HUES64 (cell line): ENCODE results near the gene CPAMD8.

ENCODE experiments used
- H3K27ac ChIP-seq: 2 replicates; pipeline ENCODE4 v1.7.0; 2013; ENCODE audit warnings: low read depth, low read length, inconsistent platforms
- H3K27me3 ChIP-seq: 2 replicates; pipeline ENCODE4 v1.6.1; 2013; ENCODE audit warnings: mild to moderate bottlenecking, low read length; ENCODE audit not compliant: insufficient read depth
- H3K36me3 ChIP-seq: 2 replicates; pipeline ENCODE4 v1.6.1; 2013; ENCODE audit warnings: mild to moderate bottlenecking, low read length; ENCODE audit not compliant: insufficient read depth
- H3K4me1 ChIP-seq: 2 replicates; pipeline ENCODE4 v1.6.1; 2013; ENCODE audit warnings: mild to moderate bottlenecking, low read length, moderate library complexity; ENCODE audit not compliant: insufficient read depth
- H3K4me3 ChIP-seq: 2 replicates; pipeline ENCODE4 v1.5.1; 2013; ENCODE audit warnings: mild to moderate bottlenecking, low read length, moderate library complexity
- H3K9ac ChIP-seq: 2 replicates; pipeline ENCODE4 v1.6.1; 2013; ENCODE audit warnings: mild to moderate bottlenecking, low read depth, low read length
- H3K9me3 ChIP-seq: 2 replicates; pipeline ENCODE4 v1.6.1; 2013; ENCODE audit warnings: low read depth, low read length; ENCODE audit not compliant: insufficient read depth
- WGBS: fragments of 150-250, 120-280 bp; methylation state at CpG from one replicate; pipeline ENCODE4 v1.1.7; 2013; ENCODE audit warnings: missing lambda C conversion rate; 5-methylcytosine and 5-hydroxymethylcytosine counted together

Gene CPAMD8

GRCh38 chr19:16915734-16916133 lies 110.9 kb downstream of the CPAMD8 start:
- H3K9ac ChIP-seq = no peak overlapping the region
- H3K36me3 ChIP-seq = no peaks in the 10 kb centered on the region; the same call in 1 of the 2 replicates
- 58% methylated on average over 3 of the region's 3 CpGs for WGBS
- H3K4me3 ChIP-seq = no peak overlapping the region
- H3K4me1 ChIP-seq = no peaks in the 10 kb centered on the region
- no peaks in the 10 kb centered on the region for H3K27me3 ChIP-seq
- peaks cover 19% of the 10 kb centered on the region for H3K9me3 ChIP-seq
- no peak overlapping the region for H3K27ac ChIP-seq

- H3K4me1 ChIP-seq = no peaks in the 10 kb centered on the region
- 75% methylated on average over 3 of the region's 3 CpGs for WGBS
- no peak overlapping the region for H3K4me3 ChIP-seq
- H3K36me3 ChIP-seq = no peaks in the 10 kb centered on the region; the same call in 1 of the 2 replicates
- H3K27me3 ChIP-seq = no peaks in the 10 kb centered on the region
- no peak overlapping the region for H3K27ac ChIP-seq
- peaks cover 19% of the 10 kb centered on the region for H3K9me3 ChIP-seq
- H3K9ac ChIP-seq = no peak overlapping the region
These were observed 111.5 kb downstream of the CPAMD8 start for GRCh38 chr19:16915135-16915534.

- 92% methylated on average over 11 of the region's 11 CpGs for WGBS
- no peaks in the 10 kb centered on the region for H3K27me3 ChIP-seq
- peaks cover 16% of the 10 kb centered on the region for H3K9me3 ChIP-seq
- no peak overlapping the region for H3K4me3 ChIP-seq
- H3K9ac ChIP-seq = no peak overlapping the region
- H3K36me3 ChIP-seq = no peaks in the 10 kb centered on the region; the same call in 1 of the 2 replicates
- no peak overlapping the region for H3K27ac ChIP-seq
- H3K4me1 ChIP-seq = no peaks in the 10 kb centered on the region
These were observed 112.2 kb downstream of the CPAMD8 start for GRCh38 chr19:16914421-16914820.

- H3K4me1 ChIP-seq = no peaks in the 10 kb centered on the region
- H3K4me3 ChIP-seq = no peak overlapping the region
- H3K27me3 ChIP-seq = no peaks in the 10 kb centered on the region
- 87% methylated on average over 4 of the region's 4 CpGs for WGBS
- no peaks in the 10 kb centered on the region; the same call in 1 of the 2 replicates for H3K36me3 ChIP-seq
- no peak overlapping the region for H3K27ac ChIP-seq
- no peak overlapping the region for H3K9ac ChIP-seq
- peaks cover 15% of the 10 kb centered on the region for H3K9me3 ChIP-seq
These were observed 113.8 kb downstream of the CPAMD8 start for GRCh38 chr19:16912780-16913179.

- no peaks in the 10 kb centered on the region for H3K27me3 ChIP-seq
- H3K4me3 ChIP-seq = no peak overlapping the region
- H3K36me3 ChIP-seq = no peaks in the 10 kb centered on the region; the same call in 1 of the 2 replicates
- H3K9me3 ChIP-seq = peaks cover 15% of the 10 kb centered on the region
- no peak overlapping the region for H3K9ac ChIP-seq
- no peak overlapping the region for H3K27ac ChIP-seq
- WGBS = 90% methylated on average over 7 of the region's 7 CpGs
- no peaks in the 10 kb centered on the region for H3K4me1 ChIP-seq
These were observed 115.6 kb downstream of the CPAMD8 start for GRCh38 chr19:16911046-16911445.

- H3K27ac ChIP-seq = no peak overlapping the region
- H3K9me3 ChIP-seq = peaks cover 17% of the 10 kb centered on the region
- no peaks in the 10 kb centered on the region for H3K4me1 ChIP-seq
- 89% methylated on average over 12 of the region's 12 CpGs for WGBS
- no peaks in the 10 kb centered on the region; the same call in 1 of the 2 replicates for H3K36me3 ChIP-seq
- no peak overlapping the region for H3K4me3 ChIP-seq
- H3K27me3 ChIP-seq = no peaks in the 10 kb centered on the region
- H3K9ac ChIP-seq = no peak overlapping the region
These were observed 117.9 kb downstream of the CPAMD8 start for GRCh38 chr19:16908759-16909158.

GRCh38 chr19:16904599-16904998 lies 122.0 kb downstream of the CPAMD8 start:
- Histone ChIP-seq H3K9me3 (0 out of 2 replicates have a peak, but pooled peaks cover 3% of the 10 kb centered on the region), H3K27me3 (no peaks in the 10 kb centered on the region), H3K9ac (no peak overlapping the region), H3K4me3 (no peak overlapping the region), H3K4me1 (no peaks in the 10 kb centered on the region), H3K27ac (no peak overlapping the region), H3K36me3 (no peaks in the 10 kb centered on the region)
- WGBS = 88% methylated on average over 5 of the region's 5 CpGs

GRCh38 chr19:16903347-16903746 lies 123.3 kb downstream of the CPAMD8 start:
- Histone ChIP-seq H3K36me3 (no peaks in the 10 kb centered on the region), H3K9me3 (0 out of 2 replicates have a peak, but pooled peaks cover 3% of the 10 kb centered on the region), H3K4me1 (no peaks in the 10 kb centered on the region), H3K27ac (no peak overlapping the region), H3K4me3 (no peak overlapping the region), H3K9ac (no peak overlapping the region), H3K27me3 (peaks cover 6% of the 10 kb centered on the region)
- WGBS = 88% methylated on average over 7 of the region's 7 CpGs

GRCh38 chr19:16902545-16902944 lies 124.1 kb downstream of the CPAMD8 start:
- 0 out of 2 replicates have a peak, but pooled peaks cover 3% of the 10 kb centered on the region for H3K9me3 ChIP-seq
- no peak overlapping the region for H3K4me3 ChIP-seq
- H3K4me1 ChIP-seq = no peaks in the 10 kb centered on the region
- no peaks in the 10 kb centered on the region for H3K36me3 ChIP-seq
- no peak overlapping the region for H3K27ac ChIP-seq
- H3K27me3 ChIP-seq = peaks cover 14% of the 10 kb centered on the region
- no peak overlapping the region for H3K9ac ChIP-seq
- 95% methylated on average over 12 of the region's 12 CpGs for WGBS

- WGBS = 90% methylated on average over 19 of the region's 19 CpGs
- H3K27ac ChIP-seq = no peak overlapping the region
- no peaks in the 10 kb centered on the region for H3K36me3 ChIP-seq
- 0 out of 2 replicates have a peak, but pooled peaks cover 3% of the 10 kb centered on the region for H3K9me3 ChIP-seq
- H3K9ac ChIP-seq = no peak overlapping the region
- H3K4me1 ChIP-seq = no peaks in the 10 kb centered on the region
- H3K4me3 ChIP-seq = no peak overlapping the region
- peaks cover 17% of the 10 kb centered on the region for H3K27me3 ChIP-seq
These were observed 125.0 kb downstream of the CPAMD8 start for GRCh38 chr19:16901491-16902175.

- 0 out of 2 replicates have a peak, but pooled peaks cover 2% of the 10 kb centered on the region for H3K9me3 ChIP-seq
- no peaks in the 10 kb centered on the region for H3K4me1 ChIP-seq
- H3K27ac ChIP-seq = no peak overlapping the region
- H3K36me3 ChIP-seq = no peaks in the 10 kb centered on the region
- 27% methylated on average over 7 of the region's 7 CpGs for WGBS
- H3K9ac ChIP-seq = no peak overlapping the region
- H3K4me3 ChIP-seq = no peak overlapping the region
- H3K27me3 ChIP-seq = peaks cover 24% of the 10 kb centered on the region
These were observed 127.0 kb downstream of the CPAMD8 start for GRCh38 chr19:16899566-16900075.
